Measurements from ENCODE around the gene C2CD2.

C2CD2 gene

DNA sequence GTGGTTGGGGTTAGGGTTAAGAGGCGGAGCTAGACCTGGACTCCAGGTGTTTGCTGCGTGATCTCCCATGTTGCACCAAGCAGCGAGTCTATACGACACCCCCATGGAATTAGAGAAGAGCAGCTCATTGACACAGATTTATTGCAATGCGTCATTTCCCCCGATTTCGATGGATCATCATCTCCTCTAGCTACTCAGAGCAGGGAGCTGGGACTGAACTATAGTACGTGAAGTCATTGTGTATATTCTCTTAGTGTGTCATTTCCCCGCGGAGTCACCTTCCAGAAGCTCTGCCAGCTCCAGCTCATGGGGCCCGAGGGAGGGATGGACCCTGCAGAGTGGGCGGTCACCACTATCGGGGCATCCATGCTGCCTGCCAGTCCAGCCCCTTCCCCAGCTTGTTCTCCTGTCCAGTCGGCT lies 7.5 kb upstream of the C2CD2 start:
- TF ChIP-seq, protein P1, sequence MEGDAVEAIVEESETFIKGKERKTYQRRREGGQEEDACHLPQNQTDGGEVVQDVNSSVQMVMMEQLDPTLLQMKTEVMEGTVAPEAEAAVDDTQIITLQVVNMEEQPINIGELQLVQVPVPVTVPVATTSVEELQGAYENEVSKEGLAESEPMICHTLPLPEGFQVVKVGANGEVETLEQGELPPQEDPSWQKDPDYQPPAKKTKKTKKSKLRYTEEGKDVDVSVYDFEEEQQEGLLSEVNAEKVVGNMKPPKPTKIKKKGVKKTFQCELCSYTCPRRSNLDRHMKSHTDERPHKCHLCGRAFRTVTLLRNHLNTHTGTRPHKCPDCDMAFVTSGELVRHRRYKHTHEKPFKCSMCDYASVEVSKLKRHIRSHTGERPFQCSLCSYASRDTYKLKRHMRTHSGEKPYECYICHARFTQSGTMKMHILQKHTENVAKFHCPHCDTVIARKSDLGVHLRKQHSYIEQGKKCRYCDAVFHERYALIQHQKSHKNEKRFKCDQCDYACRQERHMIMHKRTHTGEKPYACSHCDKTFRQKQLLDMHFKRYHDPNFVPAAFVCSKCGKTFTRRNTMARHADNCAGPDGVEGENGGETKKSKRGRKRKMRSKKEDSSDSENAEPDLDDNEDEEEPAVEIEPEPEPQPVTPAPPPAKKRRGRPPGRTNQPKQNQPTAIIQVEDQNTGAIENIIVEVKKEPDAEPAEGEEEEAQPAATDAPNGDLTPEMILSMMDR (IDR thresholded peaks at IDR 0.05), result no peak

DNA sequence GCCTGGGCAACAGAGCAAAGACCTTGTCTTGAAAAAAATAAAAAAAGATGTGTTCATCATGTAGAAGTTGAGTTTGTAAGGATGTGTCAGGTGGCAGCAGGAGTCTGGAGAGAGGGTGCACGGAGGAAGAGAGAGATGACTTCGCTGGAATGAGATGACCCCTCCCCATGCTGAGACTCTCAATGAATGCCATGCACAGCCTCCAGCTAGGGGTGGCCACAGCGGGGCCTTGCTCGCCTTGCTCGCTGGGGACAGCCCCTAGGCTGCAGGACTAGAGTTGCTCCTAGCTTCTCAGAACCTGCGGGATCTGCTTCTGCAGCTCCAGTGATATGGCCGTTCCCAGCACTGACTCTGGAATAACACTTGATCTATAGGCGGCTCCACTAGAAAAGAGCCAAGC lies 6.6 kb upstream of the C2CD2 start:
- TF ChIP-seq, protein P1 (IDR thresholded peaks at IDR 0.05), result no peak

DNA sequence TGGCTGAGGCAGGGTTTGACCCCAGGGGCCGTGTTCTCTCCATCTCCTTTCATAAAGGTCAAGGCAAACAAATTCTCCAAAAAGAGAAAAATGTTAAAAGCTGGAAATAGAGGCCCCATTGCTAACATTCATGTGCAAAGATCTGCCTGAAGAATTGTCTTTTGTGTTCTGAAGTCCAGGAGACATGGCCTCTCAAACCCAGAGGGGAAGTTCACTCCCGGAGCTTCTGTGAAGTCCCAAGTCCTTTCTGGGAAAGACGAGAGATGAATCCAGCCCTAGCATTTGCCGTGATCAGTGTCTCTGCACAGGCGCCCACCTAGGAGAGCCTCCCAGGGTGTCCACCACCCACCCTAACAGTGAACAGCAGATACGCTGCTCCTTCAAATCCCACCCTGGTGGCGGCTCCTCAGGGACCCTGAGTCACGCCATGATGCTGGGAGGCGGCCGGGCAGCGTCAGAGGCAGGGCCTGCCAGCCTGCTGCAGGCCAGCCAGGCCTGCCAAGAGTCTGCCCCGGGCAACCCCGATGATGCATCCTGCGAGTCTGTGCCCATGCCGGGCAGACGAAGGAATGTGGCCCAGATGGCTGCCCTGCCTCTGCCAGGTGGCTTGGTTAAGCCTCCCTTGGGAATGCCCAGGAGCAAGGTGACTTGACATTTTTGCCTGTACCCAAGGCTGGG lies 5.2 kb upstream of the C2CD2 start:
- TF ChIP-seq, protein P1 (IDR thresholded peaks at IDR 0.05), result no peak

DNA sequence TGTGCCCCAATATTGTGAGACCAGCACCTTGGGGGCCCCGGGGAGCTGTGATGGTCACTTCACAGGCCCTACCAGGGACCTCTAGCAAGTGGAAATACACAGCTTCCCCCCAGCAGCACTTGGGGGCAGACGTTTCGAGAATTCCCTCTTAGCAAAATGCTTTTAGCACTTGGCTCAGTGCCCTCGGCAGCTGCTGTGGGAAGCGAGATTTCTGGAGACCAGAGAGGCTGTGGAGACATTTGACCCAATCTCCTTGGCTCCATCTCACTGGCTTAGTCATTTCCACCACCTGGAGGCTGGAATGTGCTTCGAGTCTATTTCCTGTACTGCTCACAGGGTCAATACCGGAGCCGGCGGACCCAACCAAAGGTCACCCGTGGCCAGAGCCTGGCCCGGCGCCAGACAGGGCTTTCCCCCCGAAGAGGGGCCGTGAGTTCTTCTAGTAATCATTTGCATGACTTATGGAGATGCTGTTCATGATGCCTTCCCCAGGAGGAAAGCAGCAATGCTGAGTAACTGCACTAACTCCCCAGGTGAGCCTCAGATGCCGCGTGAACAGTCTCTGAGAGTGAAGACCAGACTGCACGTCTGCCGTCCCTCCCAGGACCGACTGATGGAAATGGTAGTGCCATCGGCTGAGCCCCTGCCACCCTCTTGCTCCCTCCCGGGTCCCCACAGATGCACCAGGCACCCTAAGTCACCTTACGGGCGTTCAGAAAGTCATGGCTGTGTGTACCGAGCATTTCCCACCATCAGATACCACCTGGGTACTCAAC lies 4.4 kb upstream of the C2CD2 start:
- TF ChIP-seq, protein P1 (IDR thresholded peaks at IDR 0.05), result no peak

DNA sequence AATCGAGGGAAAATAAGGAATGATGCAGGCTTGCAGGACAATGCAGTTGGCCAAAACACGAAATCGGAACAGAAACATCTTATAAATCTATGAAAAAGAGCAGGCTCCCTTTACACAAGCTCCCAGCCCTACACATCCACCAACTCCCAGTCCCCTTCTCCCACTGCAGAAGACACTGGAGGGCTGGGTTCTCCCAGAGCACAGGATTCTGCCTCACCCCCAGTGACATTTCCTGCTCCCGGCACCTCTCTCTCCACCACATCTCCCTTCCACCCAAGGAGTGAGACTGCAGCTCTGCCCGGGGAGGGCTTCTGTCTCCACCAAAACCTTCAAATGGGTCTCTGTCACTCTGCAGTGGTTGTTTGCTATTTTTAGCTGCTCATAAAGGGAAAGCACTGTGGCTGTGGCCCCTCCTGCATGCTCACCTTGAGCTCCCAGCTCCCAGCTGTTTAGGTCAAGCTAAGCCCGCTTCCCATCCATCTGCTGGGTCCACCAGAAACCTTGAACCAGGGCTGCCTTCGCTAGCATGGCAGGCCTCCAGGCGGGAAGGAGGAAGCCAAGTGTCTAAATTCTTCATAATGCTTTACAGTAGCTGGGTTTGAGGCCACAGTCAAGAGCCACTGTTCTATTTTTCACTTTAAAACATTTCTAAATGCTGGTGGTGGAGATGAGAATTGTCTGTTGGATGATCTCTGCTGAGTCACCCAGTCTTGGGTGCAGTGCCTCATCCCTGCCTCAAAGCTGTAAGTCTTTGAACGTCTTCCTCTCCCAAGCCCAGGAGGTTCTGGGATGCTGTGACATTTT lies 3.3 kb upstream of the C2CD2 start:
- TF ChIP-seq, protein P1 (IDR thresholded peaks at IDR 0.05), result no peak

DNA sequence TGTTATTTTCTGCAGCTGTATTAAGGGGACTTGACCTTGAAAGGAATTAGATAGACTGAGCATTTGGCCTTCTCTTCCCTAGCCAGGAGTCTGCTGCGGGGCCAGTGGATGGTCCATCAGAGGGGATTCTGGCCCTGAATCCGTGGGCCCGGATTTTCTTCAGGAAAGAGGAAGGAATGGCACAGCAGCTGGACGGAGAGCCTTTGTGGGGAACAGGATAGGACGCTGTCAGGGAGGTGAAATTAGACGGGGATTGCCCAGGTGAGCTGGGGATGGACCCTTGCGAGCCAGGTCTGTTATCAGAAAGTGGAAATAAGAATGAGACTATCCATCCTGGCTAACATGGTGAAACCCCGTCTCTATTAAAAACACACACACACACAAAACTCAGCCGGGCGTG lies 1.7 kb upstream of the C2CD2 start:
- TF ChIP-seq, protein P1 (IDR thresholded peaks at IDR 0.05), result no peak

DNA sequence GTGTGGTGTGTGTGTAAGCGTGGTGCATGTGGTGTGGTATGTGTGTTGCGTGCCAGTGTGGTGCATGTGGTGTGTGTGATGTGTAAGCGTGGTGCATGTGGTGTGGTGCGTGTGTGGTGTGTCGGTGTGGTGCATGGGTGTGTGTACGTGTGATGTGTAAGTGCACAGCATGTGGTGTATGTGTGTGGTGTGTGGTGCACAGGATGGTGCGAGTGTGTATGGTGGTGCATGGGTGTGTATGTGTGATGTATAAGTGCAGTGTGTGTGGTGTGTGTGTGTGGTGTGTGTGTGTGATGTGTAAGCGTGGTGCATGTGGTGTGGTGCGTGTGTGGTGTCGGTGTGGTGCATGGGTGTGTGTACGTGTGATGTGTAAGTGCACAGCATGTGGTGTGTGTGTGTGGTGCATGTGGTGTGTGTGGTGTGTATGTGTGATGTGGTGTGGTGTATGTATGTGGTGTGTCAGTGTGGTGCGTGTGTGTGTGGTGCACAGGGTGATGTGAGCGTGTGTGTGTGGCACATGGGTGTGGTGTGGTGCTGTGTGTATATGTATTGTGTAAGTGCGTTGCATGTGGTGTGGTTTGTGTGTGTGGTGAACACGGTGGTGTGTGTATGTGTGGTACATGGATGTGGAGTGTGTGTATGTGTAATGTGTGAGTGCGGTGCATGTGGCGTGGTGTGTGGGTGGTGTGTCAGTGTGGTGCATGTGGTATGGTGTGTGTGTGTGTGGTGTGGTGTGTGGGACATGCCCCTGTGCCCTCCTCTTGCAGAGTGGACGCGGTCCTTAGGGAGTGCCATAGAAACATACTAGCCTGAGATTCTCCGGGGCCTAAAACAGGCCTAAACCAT lies 1.1 kb upstream of the C2CD2 start:
- TF ChIP-seq, protein P1 (IDR thresholded peaks at IDR 0.05), result no peak
